ENCODE results near the gene CSNK1A1.
"Not testable (repeated sequence)": the region's sequence is repeated elsewhere in the genome, so short reads cannot be mapped to it uniquely, and the experiment has no call there.

Gene CSNK1A1

DNA sequence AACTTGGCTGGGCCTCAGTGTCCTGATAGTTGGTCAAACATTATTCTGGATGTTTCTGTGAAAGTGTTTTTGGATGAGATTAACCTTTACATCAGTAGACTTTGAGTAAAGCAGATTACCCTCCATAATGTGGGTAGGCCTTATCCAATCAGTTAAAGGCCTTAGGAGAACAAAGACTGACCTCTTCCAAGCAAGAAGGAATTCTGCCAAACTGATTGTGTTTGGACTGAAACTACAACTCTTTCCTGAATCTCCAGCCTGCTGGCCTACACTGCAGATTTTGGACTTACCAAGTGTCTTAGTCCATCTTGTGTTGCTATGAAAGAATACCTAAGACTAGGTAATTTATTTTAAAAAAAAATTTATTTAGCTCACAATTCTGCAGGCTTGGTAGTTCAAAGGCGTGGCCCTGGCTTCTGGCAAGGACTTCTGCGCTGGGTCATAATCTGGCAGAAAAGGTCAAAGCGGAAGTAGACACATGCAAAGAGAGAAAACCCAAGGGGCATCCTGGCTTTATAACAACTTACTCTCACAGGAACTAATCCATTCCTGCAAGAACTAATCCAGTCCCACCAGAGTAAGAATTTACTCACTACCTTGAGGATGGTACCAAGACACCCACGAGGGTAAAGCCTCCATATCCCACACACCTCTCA lies 21.5 kb upstream of the CSNK1A1 start:
- no peak for DNase-seq

DNA sequence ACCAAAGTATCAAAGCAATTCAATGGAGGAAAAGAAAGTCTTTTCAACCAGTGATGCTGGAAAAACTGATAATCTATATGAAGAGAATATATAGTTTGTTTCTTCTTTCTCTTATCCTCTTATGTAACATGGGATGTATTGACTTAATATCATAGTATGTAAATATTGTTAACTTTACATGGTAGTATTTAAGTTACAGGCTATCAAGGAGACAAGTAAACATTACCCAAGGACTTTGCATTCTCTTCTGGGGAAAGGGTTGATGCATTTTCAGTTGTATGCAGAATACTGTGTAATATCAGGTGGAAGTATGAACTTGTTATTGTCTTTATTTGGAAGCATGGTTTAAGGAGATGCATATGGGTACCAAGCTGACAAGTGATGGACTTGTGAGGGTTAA lies 20.9 kb upstream of the CSNK1A1 start:
- no peak for DNase-seq

GRCh38 chr5:149567226-149567625 lies 16.0 kb upstream of the CSNK1A1 start:
- no peak for DNase-seq

DNA sequence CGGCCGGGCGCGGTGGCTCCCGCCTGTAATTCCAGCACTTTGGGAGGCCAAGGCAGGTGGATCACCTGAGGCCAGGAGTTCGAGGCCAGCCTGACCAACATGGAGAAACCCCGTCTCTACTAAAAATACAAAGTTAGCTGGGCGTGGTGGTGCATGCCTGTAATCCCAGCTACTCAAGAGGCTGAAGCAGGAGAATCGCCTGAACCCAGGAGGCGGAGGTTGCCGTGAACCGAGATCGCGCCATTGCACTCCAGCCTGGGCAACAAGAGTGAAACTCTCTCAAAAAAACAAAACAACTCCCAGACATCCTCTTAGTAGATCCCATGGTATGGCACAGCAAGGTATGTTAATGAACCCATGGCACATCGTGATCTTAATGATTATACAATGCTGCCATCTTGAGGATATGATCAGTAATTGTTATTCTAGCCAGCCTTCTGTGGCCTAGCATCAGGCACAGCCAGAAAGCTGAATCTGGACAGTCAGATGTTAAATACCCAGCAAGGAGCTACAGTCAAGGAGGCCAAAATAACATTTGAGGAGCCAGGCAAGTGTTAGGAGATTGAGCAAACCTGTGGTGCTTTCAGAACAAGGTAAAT lies 13.4 kb upstream of the CSNK1A1 start:
- DNase-seq, result peak in 1 of 5 donors; percentile 62

DNA sequence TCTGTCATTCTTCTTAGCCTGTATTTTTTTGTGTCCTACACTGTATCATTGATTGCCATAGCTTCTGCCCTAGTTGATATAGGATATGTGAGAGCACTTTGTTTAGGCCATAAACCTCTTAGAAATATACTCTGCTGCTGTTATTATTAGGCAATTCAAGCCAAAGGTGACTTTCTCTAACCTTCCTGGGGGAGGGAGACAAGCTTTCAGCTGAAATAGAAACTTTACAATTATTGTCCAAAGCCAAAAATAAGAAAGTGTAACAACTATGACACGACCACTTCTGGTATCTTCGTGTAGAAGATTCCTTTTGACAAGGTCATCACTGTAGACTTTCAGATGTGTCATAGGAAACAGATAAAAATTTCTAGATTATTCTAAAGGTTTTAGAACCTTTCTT lies 12.2 kb upstream of the CSNK1A1 start:
- DNase-seq, result no peak

DNA sequence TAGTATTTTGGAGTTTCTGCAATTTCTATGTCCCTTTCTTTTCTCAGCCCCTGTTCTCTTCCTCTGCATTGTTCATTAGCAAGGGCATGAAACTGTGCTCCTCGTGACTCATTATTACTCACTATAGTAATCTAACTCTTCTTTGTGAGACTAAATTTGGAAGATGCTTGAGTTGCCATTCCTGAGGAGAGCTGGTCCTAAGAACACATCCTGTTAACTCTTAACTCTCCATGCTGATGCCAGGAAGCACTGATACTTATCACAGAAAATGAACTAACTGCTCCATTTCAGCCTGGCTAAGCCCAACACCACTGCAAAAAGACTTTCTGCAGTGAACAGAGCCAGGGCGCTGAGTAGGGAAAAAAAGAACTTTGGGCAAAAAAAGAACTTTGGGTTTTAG lies 10.6 kb upstream of the CSNK1A1 start:
- no peak for DNase-seq

DNA sequence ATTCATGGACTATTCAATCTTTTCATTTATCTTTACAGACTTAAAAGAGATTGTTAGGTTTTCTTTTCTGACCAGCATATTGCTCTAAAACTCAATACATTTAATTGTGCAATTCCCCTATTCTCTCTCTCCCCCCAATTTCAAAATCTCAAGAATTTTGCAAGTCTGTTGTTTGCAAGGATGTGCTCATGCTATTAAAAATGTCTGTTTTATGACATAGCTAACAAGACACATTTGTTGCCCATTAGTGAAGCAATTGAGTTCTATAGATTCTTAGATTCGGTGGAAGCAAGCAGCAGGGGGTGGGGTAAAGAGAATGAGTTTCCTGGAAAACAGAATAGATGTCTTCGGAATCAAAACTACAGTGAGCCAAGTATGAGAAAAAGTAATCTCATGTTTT lies 8.5 kb upstream of the CSNK1A1 start:
- no peak for DNase-seq

- DNase-seq, result no peak
Observed at GRCh38 chr5:149552553-149553160, 1.4 kb upstream of the CSNK1A1 start.

DNA sequence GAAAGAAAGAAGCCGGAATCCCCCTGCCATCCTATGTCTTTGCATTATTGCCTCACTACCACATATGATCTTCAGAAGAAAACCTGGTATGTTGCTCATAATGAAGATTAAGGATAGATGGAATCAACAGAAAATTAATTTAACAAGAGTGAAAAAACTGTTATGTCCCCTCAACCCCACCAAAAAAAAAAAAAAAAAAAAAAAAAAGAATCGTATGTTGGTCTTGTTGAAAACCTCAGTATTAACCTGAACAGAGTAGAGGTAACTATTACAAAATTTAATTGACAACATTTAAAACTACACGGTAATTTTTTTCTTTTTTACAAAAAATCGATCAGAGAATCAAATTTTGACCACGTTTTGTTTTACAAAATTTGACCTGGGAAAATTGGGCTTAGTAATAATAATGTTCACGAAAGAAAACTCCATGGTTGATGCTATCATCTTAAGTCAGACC lies 827 bp upstream of the CSNK1A1 start:
- DNase-seq, result no peak

GRCh38 chr5:149550594-149551226 lies 529 bp downstream of the CSNK1A1 start:
- no peak for DNase-seq

- peak in 1 of 5 donors; percentile 40 for DNase-seq
Observed at GRCh38 chr5:149550268-149550583, 1.0 kb downstream of the CSNK1A1 start.

DNA sequence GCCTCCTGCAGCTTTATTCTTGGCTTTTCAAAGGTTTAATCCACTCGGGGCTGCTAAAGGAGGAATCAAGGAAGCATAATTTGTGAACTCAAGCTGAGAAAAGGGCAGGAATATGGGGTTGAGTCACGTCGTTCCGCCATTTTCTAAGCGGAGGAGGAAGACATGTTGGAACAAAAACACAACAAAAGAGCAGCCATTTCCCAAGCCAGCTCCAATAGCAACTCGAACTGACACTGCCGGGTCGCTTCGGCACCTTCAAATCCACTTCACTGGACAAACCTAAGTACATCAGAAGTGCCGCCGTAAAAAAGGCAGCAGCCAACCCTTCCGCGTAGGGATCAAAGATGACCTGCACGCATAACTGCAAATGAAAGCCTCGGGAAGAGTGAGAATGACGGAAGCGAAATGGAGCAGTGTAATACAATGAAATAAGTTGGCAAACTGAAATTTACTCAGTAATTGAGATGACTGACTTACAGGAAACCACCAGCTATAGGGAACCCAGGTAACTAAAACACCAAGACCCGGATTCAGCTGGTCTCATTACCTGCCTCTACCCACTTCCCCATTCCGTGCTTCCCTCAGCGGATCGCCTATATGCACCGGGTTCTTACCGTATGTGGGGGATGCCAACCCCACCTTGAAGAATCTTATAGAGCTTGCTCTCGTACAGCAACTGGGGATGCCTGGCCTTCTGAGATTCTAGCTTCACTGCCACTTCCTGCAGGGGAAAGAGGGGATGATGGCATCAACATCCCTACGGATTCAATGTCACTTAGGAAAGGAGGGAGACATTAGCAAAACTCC lies 1.6 kb downstream of the CSNK1A1 start:
- peak in 3 of 5 donors; percentile 11 to 44 (median 26) for DNase-seq

GRCh38 chr5:149546974-149547373 lies 4.3 kb downstream of the CSNK1A1 start:
- no peak for DNase-seq

DNA sequence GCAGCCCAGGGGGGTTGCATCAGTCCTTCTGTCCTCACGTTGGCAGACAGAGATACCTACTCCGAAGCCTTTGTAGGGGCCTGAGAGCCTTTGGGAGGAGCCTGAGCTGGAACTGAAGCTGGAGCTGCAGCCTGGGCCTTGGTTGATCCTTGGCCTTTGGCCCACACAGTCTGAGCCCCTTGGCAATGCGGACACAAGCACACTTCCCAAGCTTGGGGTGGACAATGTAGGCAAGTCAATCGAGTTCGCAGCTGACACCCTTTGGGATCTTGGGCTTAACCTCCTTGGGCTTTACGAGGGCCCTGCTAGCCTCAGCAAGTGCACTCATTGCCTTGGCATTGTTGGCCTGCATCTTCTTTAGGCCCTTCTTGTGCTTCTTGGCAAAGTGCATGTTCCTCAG lies 5.9 kb downstream of the CSNK1A1 start:
- DNase-seq, result no peak

- no peak for DNase-seq
Observed at GRCh38 chr5:149544028-149544420, 7.2 kb downstream of the CSNK1A1 start.

DNA sequence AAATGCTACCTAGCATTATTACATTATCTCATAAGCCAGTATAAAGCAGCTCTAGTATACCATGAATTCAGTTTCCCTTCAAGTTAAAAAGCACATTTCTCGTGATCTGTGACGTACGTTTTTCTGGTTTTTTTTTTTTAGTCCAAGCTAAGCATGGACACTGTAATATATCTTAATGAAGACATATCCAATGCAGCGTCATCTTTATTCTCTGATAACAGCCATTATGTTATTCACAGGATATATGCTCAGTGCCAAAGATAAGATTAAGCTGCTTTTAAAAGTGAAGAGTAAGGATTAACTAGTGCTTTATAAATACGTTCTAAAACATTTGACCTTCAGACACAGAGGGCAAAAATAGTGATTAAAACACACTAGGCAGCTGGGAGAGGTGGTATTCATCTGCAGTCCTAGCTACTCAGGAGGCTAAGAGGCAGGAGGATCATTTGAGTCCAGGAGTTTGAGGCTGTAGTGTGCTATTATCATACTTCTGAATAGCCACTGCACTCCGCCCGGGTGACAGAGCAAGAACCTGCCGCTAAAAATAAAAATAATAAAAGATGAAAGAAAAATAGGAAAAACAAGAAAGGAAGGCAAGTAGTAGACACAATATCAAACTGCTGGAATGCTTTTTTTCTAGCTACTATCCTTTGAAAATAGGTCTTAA lies 7.7 kb downstream of the CSNK1A1 start:
- no peak for DNase-seq

DNA sequence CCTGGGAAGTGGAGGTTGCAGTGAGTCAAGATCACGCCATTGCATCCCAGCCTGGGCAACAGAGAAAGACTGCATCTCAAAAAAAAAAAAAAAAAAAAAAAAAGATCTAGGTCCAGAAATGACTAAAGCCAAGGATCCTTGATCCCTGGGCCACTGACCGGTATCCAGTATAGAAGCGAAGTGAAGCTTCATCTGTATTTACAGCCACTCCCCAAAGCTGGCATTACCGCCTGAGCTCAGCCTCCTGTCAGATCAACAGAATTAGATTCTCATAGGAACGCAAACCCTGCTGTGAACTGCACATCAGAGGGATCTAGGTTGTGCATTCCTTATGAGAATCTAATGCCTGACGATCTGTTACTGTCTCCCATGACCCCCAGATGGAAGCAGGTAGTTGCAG lies 9.3 kb downstream of the CSNK1A1 start:
- DNase-seq, result no peak

DNA sequence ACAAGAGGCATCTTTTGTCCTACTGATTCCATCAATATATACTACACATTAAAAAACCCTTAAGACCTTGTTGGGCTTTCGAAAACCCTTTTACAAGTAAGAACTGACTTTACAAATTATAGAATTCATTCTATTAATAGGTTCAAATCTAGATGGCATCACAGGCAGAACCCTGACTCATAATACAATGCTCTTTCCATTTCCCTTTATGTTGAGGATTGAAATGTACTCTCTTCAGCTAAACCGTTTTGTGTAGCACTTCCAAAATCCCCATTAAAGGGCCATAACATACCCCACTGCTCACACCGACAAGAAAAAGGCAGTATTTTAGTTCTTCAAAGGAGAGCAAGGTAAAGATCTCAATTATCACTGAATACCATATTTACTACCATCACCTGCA lies 11.2 kb downstream of the CSNK1A1 start:
- DNase-seq, result no peak

GRCh38 chr5:149537374-149537975 lies 13.8 kb downstream of the CSNK1A1 start:
- no peak for DNase-seq

DNA sequence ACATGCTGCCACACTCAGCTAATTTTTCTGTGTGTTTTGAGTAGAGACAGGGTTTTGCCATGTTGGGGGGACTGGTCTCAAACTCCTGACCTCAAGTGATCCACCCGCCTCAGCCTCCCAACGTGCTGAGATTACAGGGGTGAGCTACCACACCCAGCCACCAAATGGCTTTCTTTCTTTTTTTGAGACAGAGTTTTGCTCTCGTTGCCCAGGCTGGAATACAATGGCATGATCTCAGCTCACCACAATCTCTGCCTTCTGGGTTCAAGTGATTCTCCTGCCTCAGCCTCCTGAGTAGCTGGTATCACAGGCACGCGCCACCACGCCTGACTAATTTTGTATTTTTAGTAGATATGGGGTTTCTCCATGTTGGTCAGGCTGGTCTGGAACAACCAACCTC lies 15.5 kb downstream of the CSNK1A1 start:
- DNase-seq, result not testable (repeated sequence)

- no peak for DNase-seq
Observed at GRCh38 chr5:149532413-149532812, 18.8 kb downstream of the CSNK1A1 start.

GRCh38 chr5:149529463-149529862 lies 21.8 kb downstream of the CSNK1A1 start:
- DNase-seq, result no peak

Data from T-helper 1 cell (primary cell).